GM23248 (cell line): ENCODE measurements around the gene XXYLT1.

Source experiments
- EZH2 ChIP-seq: fragments of 200-600 bp; sonication (generic); IDR thresholded peaks from 2 replicates; pipeline ENCODE4 v1.6.1; 2018; ENCODE audit warnings: antibody characterized with exemption, mild to moderate bottlenecking; ENCODE audit not compliant: insufficient read depth, poor library complexity, severe bottlenecking
- EZH2phosphoT487 ChIP-seq: fragments of 200-600 bp; sonication (generic); IDR thresholded peaks from 2 replicates; pipeline ENCODE4 v1.6.1; 2018; ENCODE audit warnings: antibody characterized with exemption, moderate library complexity, mild to moderate bottlenecking, low read depth; ENCODE audit not compliant: insufficient read depth

GRCh38 chr3:195165790-195166189 is 105.2 kb downstream of the XXYLT1 start:
- no peak for TF ChIP-seq EZH2
- no peak for TF ChIP-seq EZH2phosphoT487
